GM21576 (cell line): ENCODE data around the gene CCDC91.
"Not testable (repeated sequence)": the region's sequence is repeated elsewhere in the genome, so short reads cannot be mapped to it uniquely, and the experiment has no call there.

Experiments
- ATAC-seq: cut with Tn5 transposase; IDR thresholded peaks from one replicate; pipeline ENCODE4 v1.9.1; 2021; ENCODE audit warnings: mild to moderate bottlenecking, moderate library complexity; ENCODE audit not compliant: unreplicated experiment

CCDC91 gene

DNA sequence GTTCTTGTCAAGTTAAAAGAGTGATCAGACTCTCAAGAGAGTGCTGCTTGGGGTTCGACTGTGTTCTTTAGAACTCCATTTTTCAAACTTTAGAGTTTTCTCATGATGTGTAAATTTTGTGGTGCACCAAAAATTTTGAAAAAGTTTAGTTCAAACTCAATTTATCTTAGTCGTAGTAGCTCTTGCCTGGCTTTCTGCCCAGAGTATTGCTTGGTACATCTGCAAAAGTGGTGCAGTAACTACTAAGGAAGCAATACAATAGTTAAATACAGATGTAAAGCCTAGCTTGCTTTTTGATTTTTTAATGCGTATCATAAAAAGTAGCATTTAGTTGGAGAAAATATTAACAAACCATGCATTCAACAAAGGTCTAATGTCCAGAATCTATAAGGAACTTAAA, 9.5 kb upstream of the CCDC91 start:
- no peak for ATAC-seq

DNA sequence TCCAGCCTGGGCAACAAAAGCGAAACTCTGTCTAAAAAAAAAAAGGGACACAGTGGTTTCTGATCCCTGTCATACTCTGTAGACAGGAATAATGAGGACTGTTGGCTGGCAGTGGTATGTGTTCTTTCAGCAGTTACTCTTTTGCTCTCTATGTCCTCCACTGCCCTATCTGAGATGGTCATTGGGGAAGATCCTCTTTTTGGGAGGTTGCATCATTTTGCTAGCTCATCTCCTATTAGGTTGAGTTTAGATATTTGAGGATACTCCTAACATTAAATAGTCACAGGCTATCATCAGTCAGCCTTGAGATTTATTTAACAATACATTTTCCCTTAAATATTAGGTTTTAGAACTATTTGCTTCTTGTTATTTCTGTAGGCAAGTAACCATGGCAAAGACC, 5.9 kb upstream of the CCDC91 start:
- ATAC-seq = no peak

DNA sequence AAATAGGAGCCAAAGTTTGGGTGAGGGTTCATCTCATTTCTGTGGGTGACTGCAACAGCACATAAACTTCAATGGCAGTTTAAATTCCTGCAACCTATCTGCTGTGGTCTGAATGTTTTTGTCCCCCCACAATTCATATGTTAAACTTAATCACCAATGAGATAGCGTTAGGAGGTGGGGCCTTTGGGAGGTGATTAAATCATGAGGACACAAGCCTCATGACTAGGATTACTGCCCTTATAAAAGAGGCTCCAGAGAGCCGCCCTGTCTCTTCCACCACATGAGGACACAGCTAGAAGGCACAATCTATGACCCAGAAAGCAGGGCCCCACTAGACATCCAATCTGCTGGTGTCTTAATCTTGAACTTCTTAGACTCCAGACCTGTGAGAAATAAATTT, 3.8 kb upstream of the CCDC91 start:
- ATAC-seq = no peak

DNA sequence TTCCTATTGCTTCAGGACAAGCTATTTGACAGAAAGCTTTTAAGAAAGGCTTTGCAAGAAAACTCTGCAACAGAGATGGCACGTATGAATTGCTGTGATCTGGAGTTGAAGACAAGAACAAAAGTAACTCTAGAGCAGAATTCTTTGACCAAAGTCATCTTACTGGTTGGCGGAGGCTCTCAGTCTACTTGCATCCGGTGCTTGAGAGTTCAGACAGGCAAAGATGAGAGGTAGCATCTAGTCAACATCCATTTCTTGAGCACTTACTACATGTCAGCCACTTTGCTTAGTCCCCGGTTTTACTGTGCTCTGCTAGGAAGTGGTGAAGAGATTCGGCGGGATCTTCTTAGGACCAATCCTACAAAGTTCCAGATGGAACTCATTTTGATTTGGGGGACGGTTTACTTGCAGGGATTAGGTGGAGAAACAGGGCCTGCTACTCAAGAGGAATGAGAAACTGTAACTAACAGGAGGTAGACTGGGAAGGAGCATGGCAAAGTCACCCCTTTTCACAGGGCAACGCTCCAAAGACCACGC, 404 bp upstream of the CCDC91 start:
- ATAC-seq = no peak

DNA sequence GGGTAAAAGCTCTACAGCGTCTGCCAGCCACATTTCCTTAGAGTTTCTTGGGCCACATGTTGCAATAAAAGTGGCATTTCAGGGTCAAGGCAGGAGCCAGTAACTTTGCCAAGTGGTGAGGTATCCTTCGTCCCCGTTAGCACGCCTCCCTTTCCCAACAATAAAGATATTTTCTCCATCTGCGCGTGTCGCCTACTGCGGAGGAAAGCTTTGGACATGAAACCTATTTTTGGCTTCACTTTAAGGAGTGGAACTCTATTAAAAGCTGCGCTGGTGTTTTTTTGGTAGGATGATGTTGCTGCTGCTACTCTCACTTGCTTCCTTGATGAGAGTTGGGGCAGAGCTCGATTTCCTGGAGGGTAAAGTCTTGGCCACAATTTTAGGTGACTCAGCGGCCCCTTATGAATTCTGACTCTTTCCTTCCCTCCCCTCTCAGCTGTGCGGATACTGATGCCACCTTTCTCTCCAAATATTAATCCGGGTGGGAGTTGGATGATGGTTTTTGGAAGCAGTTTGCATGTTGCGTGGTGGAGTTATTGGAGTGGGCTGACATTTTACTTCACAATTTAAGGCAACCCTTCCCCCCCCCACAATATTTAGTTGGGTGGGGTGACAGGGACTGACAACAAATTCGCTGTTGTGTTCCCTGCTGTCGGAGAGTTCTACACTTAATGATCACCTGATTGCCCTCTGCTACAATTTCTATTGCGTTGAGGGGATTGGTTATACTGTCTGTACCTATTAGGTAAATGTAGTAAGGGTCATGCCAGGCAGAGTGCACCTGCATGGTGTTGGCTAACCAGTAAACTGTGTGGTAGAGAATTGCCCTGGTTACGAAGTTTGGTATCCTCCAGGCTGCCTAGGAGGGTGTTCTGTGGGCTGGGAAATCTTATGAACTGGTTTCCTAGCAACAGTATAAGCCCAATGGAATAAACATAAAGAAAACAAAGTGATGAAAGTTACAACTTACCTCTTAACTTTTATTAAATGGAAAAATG, 1.1 kb downstream of the CCDC91 start:
- no peak for ATAC-seq

DNA sequence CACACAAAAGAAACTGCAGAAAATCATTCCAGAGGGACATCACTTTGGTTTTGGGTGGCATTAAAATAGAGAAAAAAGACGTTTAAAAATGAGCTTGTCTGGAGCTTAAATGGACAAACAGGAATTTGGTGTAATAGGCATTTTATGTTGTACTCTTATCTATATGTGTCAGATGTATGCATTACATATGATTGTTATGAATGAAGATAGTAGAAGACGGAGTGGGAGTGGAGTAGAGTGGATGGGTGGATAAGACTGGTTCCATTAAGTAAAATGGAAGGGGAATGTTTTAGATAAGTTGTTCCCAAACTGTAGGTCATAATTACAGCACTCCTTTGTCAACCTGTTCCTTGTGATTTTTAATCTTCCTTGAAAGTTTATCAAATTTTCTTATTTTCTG, 1.9 kb downstream of the CCDC91 start:
- no peak for ATAC-seq

DNA sequence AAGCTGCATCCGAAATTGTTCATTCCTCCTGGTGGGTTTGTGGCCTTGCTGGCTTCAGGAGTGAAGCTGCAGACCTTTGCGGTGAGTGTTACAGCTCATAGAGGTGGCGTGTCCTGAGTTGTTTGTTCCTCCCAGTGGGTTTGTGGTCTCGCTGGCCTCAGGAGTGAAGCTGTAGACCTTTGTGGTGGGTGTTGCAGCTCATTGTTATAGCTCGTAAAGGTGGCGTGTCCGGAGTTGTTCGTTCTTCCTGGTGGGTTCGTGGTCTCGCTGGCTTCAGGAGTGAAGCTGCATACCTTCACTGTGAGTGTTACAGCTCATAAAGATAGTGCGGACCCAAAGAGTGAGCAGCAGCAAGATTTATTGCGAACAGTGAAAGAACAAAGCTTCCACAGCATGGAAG, 4.4 kb downstream of the CCDC91 start:
- not testable (repeated sequence) for ATAC-seq

DNA sequence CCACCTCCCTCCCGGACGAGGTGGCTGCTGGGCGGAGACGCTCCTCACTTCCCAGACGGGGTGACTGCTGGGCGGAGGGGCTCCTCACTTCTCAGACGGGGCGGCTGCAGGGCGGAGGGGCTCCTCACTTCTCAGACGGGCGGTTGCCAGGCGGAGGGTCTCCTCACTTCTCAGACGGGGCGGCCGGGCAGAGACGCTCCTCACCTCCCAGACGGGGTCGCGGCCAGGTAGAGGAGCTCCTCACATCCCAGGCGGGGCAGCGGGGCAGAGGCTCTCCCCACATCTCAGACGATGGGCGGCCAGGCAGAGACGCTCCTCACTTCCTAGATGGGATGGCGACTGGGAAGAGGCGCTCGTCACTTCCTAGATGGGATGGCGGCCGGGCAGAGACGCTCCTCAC, 10.9 kb downstream of the CCDC91 start:
- not testable (repeated sequence) for ATAC-seq

DNA sequence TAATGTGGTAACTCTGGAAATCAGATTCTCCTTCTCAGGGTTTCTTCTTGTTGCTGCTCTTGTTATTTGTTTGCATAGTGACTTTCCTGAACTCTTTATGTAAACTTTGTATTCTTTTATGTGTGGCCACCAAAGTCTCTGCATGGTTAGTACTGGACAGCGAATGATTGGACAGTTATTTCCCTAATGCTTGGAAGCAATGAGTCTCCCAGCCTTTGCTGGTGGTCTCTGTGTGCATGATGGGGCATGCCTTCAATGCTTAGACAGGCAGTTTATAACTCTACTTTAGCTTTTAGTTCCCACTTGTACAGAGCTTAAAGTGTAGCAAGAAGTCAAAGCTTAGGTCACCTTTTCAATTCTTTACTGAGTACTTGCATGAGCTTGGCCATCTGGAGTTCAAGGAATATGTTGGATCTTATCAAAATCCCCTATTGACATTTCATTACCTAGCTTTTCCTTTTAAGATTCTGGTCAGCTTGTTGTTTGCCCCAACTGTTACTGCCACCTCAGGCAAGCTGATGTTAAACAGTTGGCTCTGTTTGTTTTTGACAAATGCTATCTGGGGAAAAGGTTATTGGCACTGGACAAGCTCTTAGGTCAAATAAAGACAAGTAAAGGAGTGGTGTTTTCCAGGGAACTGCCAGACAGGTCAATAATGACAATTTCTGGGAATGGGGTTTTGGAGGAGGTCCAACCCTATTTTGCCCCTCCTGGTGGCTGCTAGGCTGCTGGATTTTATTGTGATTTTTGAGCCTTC, 12.3 kb downstream of the CCDC91 start:
- ATAC-seq = no peak

DNA sequence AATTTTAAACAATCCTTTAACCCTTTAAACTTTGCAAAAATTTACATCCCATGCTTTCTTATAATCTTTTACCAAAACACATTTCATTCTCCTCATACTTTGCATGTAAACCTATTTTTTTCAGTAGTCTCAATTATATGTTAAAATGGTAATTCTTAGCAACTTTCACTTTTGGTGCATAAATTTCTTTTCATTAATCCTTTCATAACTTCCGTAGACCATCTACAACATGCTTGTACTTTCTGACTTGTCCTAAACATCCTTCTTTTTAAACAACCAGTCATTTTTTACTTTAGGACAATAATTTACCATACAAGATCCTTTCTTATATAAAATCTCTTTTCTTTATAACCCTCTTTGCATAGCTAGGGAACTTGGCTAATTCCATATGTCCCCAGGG, 19.5 kb downstream of the CCDC91 start:
- no peak for ATAC-seq

DNA sequence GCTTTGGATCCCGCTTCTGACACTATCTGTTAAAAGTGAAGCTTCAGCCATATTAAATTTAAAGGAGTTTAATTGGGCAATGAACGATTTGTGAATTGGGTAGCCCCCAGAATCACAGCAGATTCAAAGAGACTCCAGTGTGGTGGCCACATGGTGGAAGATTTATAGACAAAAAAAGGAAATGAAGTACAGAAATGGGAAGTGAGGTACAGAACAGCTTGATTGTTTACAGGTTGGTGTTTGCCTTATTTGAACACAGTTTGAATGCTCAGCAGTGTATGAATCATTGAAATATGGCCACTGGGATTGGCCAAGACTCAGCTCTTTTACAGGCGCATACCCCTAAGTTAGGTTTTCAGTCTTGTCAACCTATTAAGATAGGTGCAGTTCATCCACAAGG, 21.9 kb downstream of the CCDC91 start:
- ATAC-seq = no peak

DNA sequence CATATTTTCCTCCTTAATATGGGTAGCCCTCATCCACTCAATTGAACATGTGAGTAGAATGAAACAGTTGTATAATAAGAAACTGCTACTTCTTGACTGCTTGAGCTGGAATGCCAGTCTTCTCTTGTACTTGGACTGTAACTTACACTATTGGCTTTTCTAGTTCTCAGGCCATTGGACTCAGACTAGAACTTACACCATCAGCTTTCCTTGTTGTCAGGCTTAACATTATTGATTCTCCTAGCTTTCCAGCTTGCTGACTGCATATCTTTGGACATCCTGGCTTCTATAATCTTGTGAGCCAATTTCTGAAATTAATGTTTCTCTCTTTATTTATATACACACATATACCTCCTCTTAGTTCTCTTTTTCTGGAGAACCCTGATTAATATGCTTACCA, 24.8 kb downstream of the CCDC91 start:
- no peak for ATAC-seq

DNA sequence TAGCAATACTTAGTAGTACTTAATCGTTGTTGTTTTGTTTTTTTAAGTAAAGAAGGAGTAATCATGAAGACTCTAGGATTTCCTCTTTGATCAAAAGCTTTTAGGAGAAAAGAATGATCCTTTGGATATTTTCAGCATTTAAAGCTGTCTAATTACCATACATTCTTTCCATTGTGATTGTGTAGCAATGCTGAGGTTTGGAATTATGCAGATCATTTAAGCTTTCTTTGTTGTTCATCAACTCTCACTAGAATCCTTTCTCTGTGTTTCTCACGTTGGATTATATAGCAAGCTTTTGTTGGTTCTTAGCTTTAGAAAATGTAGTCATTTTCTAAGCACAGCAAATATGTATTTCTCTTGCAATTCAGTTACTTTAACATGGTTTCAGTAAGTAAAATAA, 25.8 kb downstream of the CCDC91 start:
- no peak for ATAC-seq

DNA sequence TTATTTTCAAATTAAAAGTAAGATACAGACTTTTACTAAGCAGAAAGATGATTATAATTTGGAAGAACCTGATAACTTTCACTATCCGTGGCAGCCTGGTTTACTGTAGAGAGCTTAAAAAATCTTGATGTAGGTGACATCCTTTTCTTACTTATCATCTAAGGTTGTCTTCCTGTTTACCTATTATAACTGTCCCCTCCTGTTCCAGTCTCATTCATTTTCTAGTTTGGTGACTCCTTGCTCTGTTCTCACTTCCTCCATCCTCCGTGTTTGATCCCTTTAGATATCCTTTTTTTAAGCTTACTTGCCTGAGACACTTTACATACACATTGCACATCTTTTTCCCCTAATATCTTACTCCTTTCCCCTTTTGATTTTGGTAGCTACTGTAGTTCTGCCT, 27.5 kb downstream of the CCDC91 start:
- peak; percentile 50 for ATAC-seq

DNA sequence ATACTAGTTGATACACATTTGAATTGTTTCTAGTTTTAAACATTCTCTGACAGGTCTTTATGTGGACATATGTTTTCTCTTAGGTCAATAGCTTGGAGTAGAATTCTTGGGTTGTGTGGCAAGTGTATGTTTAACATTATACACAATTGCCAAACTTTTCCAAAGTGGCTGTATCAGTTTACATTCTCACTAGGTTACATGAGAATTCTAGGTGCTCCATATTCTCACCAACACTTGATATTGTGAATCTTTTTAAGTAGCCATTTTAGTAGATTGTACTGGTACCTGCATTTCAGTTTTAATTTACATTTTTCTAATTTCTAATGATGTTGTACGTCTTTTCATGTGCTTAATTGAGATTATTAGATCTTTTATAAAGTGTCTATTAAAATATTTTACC, 28.6 kb downstream of the CCDC91 start:
- ATAC-seq = no peak

DNA sequence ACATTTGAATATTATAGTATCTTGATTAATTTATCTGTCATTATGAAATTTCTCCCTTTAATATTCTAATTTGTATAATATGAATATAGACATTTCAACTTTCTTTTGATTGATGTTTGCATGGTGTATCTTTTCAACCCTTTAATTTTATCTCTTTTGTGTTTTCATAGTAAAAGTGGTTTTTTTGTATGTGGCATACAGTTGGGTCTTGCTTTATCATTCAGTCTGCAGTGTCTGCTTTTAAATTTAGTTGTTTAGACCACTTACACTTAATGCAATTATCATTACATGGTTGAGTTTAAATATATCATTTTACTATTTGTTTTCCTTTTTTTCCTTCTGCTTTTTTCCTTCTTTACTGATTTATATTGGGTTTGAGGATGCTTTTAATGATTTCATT, 29.6 kb downstream of the CCDC91 start:
- ATAC-seq = no peak

DNA sequence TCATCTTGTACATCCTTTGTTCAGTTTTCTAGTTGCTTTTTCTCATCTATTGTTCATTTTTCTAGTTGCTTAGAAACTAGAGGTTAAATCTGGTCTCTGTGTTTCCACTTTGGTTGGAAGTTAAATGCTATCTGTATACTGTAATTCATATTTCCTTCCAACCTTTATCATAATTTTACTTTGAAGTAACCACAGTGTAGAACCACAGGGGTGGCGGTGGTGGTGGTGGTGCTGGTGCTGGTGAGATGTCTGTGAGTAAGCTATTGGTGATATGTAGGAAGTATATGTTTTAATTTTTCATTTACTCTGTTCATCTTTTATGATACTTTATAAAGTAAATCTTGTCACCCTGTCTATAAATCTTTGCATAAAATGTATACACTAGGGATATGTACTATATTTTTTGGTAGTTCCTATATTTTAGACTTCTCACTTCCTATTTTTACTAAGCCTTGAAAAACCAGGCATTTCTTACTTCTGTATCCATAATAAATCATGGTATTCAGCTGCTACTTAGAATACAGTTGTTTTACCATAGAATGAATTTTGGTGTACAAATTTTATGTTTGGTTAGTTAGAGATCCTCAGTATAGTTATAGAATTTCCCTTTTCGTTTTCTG, 31.9 kb downstream of the CCDC91 start:
- ATAC-seq = no peak

DNA sequence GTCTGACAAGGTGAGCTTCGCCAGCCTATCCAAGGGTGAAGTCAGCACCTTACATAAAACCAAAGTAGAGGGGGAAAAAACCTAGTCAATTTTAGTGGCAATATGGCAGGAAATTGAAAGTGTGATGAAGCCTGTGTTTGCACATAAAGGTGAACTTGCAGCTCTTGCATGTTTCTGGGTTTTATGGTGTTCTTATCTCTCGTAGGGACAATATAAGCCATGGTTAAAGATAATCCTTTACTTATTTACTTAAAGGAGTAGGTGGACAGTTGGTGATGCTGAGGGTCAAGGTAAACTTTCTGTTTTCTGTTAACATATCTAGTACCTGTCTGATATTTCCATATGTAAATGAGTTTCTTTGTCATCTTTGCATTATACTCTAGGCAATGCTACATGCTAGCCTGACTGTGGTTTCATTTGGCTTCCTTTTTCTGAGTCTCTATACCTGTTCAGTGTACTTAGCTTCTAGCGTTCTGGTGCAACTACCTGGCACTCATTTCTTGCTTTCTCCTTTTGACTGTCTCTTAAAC, 32.8 kb downstream of the CCDC91 start:
- peak; percentile 94 for ATAC-seq

DNA sequence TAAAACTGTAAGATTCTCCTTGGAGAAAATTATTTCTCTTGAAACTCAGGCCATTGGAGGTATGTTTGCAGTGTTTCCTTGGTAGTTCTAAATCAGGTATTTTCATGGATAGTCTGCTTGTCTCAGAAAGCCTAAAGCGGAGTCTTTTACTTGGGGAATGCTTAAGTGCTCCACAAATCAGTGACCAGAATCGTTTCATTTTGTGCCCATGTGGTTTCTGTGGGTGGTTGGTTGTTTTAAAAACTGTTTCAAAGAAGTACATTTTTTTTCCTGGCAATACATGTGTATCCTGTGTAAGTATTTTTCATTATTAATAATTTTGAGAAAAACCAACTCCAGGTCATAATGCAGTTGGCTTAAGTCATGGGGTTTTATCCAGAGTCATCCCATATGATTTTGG, 33.6 kb downstream of the CCDC91 start:
- ATAC-seq = no peak

DNA sequence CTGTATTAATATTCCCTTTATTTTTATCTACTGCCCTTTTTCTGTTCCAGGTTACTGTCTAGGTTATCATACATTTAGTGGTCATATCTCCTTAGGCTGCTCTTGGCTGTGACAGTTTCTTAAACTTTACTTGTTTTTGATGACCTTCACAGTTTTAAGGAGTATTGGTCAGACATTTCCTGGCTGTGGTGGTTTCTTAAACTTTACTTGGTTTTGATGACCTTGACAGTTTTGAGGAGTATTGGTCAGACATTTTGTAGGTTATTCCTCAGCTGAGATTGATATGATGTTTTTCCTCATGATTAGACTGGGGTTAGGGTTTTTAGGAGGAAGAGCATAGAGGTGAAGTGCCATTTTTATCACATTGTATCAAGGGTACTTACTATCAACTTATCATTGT, 36.4 kb downstream of the CCDC91 start:
- no peak for ATAC-seq

DNA sequence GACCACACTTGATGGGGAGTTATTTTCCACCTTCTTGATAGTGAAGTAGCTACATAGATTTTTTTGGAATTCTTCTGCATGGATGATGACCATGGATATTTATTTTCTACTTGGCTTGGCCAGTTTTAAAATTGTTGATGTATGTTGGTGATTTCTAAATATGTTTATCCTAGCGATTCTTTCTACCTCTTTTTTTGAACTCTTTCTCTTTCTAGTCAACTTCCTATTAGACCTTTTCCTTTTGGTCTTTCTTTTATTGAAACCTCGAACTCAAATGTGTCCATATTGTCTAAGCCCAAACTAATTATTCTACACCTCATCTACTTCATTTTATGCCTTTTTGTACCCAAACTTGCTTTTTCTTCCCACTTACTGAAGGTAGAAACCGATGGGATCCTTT, 37.0 kb downstream of the CCDC91 start:
- ATAC-seq = no peak
